H7 (cell line): ENCODE results near the gene BANP. TPM values are rescaled to one million over a fixed set of nuclear protein-coding genes. Genes with fewer than 3 reads are reported as not detected.
"Not testable (repeated sequence)": the region's sequence is repeated elsewhere in the genome, so short reads cannot be mapped to it uniquely, and the experiment has no call there.

Experiments
- DNase-seq: peaks from one replicate; pipeline ENCODE4 v3.0.0; 2012
- H3K27me3 ChIP-seq: 2 replicates; pipeline ENCODE4 v1.6.0; 2011; ENCODE audit warnings: mild to moderate bottlenecking, low read length; ENCODE audit not compliant: control insufficient read depth, insufficient read depth
- H3K36me3 ChIP-seq: replicated peaks from 2 replicates; pipeline ENCODE4 v1.5.1; 2011; ENCODE audit warnings: low read length; ENCODE audit not compliant: control insufficient read depth, insufficient read depth
- H3K4me3 ChIP-seq: 2 replicates; pipeline ENCODE4 v1.5.1; 2011; ENCODE audit warnings: low read depth, mild to moderate bottlenecking, control low read depth, low read length, moderate library complexity; ENCODE audit not compliant: insufficient read depth
- total RNA-seq: library from RNA; depleted of rRNA; stranded (reverse); fragments of >200 nt; shearing (Covaris generic); gene quantifications from 2 replicates; pipeline ENCODE4 v1.2.3, GENCODE V29; 2014

Gene BANP
- total RNA-seq, 1 experiment from 2014 or later: 39.3 TPM

GRCh38 chr16:87936375-87937230, 14.6 kb upstream of the BANP start, which contains the start of gene CA5A:
Gene CA5A, minus strand, starts transcription at chr16:87936529. Its CDS starts 79 bp downstream, at chr16:87936450.
- Histone ChIP-seq H3K36me3 (no peaks in the 10 kb centered on the region), H3K4me3 (no peak within 1 kb of the TSS), H3K27me3 (no peaks in the 10 kb centered on the region)
- no peak for DNase-seq

- H3K27me3 ChIP-seq, H3K4me3 ChIP-seq, H3K36me3 ChIP-seq, DNase-seq: not testable (repeated sequence)
These were observed 14.0 kb upstream of the BANP start for GRCh38 chr16:87937231-87937542.

- Histone ChIP-seq H3K27me3 (no peaks in the 10 kb centered on the region), H3K36me3 (no peaks in the 10 kb centered on the region)
These were observed 12.8 kb upstream of the BANP start for GRCh38 chr16:87938412-87938949.

GRCh38 chr16:87939562-87940423, 11.4 kb upstream of the BANP start:
- no peaks in the 10 kb centered on the region for H3K27me3 ChIP-seq
- no peaks in the 10 kb centered on the region for H3K36me3 ChIP-seq
- no peak overlapping the region for H3K4me3 ChIP-seq
- peak; percentile 73 for DNase-seq

More at GRCh38 chr16:87938412-87938949, 12.8 kb upstream of the BANP start:
- no peak overlapping the region for H3K4me3 ChIP-seq
- DNase-seq: no peak

GRCh38 chr16:87942680-87943079, 8.6 kb upstream of the BANP start:
- no peak for DNase-seq
- no peaks in the 10 kb centered on the region for H3K36me3 ChIP-seq
- H3K27me3 ChIP-seq: no peaks in the 10 kb centered on the region
- H3K4me3 ChIP-seq: no peak overlapping the region

GRCh38 chr16:87945351-87946042, 5.7 kb upstream of the BANP start:
- Histone ChIP-seq H3K4me3 (no peak overlapping the region), H3K36me3 (no peaks in the 10 kb centered on the region)
- DNase-seq: peak; percentile 73

GRCh38 chr16:87946596-87947347, 4.5 kb upstream of the BANP start:
- Histone ChIP-seq H3K36me3 (no peaks in the 10 kb centered on the region), H3K27me3 (no peaks in the 10 kb centered on the region), H3K4me3 (no peak overlapping the region)
- no peak for DNase-seq

More at GRCh38 chr16:87945351-87946042, 5.7 kb upstream of the BANP start:
- no peaks in the 10 kb centered on the region for H3K27me3 ChIP-seq

GRCh38 chr16:87947356-87948118, 3.7 kb upstream of the BANP start:
- no peaks in the 10 kb centered on the region for H3K27me3 ChIP-seq
- no peak overlapping the region for H3K4me3 ChIP-seq
- H3K36me3 ChIP-seq: no peaks in the 10 kb centered on the region
- no peak for DNase-seq

- Histone ChIP-seq H3K4me3 (no peak overlapping the region), H3K27me3 (no peaks in the 10 kb centered on the region)
- no peak for DNase-seq
These were observed 3.1 kb upstream of the BANP start for GRCh38 chr16:87948119-87948545.

GRCh38 chr16:87948735-87949070, 2.5 kb upstream of the BANP start:
- H3K4me3 ChIP-seq: no peak overlapping the region
- no peak for DNase-seq
- no peaks in the 10 kb centered on the region for H3K27me3 ChIP-seq
- peaks cover 2% of the 10 kb centered on the region for H3K36me3 ChIP-seq

More at GRCh38 chr16:87948119-87948545, 3.1 kb upstream of the BANP start:
- no peaks in the 10 kb centered on the region for H3K36me3 ChIP-seq

GRCh38 chr16:87949071-87949744, 2.0 kb upstream of the BANP start:
- Histone ChIP-seq H3K27me3 (no peaks in the 10 kb centered on the region), H3K36me3 (peaks cover 4% of the 10 kb centered on the region), H3K4me3 (no peak overlapping the region)
- DNase-seq: no peak

- no peaks in the 10 kb centered on the region for H3K27me3 ChIP-seq
- peak overlapping the region; percentile 86 for H3K4me3 ChIP-seq
- H3K36me3 ChIP-seq: peaks cover 4% of the 10 kb centered on the region
- no peak for DNase-seq
These were observed 611 bp downstream of the BANP start for GRCh38 chr16:87951552-87952538.
